Measurements from ENCODE around the gene FOXC1. TPM values are rescaled to one million over a fixed set of nuclear protein-coding genes. Genes with fewer than 3 reads are reported as not detected.

Gene FOXC1
- total RNA-seq, 2 donors from 2014 or later: 0.21 TPM; not detected in 1

GRCh38 chr6:1621070-1621701 lies 11.5 kb downstream of the FOXC1 start:
- DNase-seq: no peak
- H3K9me3 ChIP-seq (ENCODE audit: control insufficient read depth, low read length, poor library complexity, severe bottlenecking): no peaks in the 10 kb centered on the region
- no peak for ATAC-seq
- Mint-ChIP-seq H3K4me1 (peaks cover 18% of the 10 kb centered on the region), H3K36me3 (ENCODE audit: low read depth) (peaks cover 11% of the 10 kb centered on the region), H3K4me3 (no peak overlapping the region), H3K27ac (no peak overlapping the region), H3K27me3 (peaks cover 60% of the 10 kb centered on the region)

- DNase-seq: no peak
- no peak overlapping the region for H3K27ac Mint-ChIP-seq
- ATAC-seq: no peak
Observed at GRCh38 chr6:1622220-1622850, 12.6 kb downstream of the FOXC1 start.

GRCh38 chr6:1622851-1623768 lies 13.4 kb downstream of the FOXC1 start:
- Mint-ChIP-seq H3K27me3 (peaks cover 65% of the 10 kb centered on the region), H3K4me3 (peak overlapping the region; percentile 3), H3K36me3 (ENCODE audit: low read depth) (peaks cover 11% of the 10 kb centered on the region), H3K4me1 (peaks cover 16% of the 10 kb centered on the region), H3K27ac (no peak overlapping the region)
- DNase-seq (no peak), ATAC-seq (no peak)
- no peaks in the 10 kb centered on the region for H3K9me3 ChIP-seq (ENCODE audit: control insufficient read depth, low read length, poor library complexity, severe bottlenecking)

More at GRCh38 chr6:1622220-1622850, 12.6 kb downstream of the FOXC1 start:
- H3K36me3 Mint-ChIP-seq (ENCODE audit: low read depth): peaks cover 11% of the 10 kb centered on the region
- no peaks in the 10 kb centered on the region for H3K9me3 ChIP-seq (ENCODE audit: control insufficient read depth, low read length, poor library complexity, severe bottlenecking)
- H3K4me3 Mint-ChIP-seq: no peak overlapping the region
- H3K4me1 Mint-ChIP-seq: peaks cover 20% of the 10 kb centered on the region
- H3K27me3 Mint-ChIP-seq: peaks cover 65% of the 10 kb centered on the region

- no peaks in the 10 kb centered on the region for H3K9me3 ChIP-seq (ENCODE audit: control insufficient read depth, low read length, poor library complexity, severe bottlenecking)
- Mint-ChIP-seq H3K4me3 (no peak overlapping the region), H3K36me3 (ENCODE audit: low read depth) (peaks cover 7% of the 10 kb centered on the region), H3K27me3 (peaks cover 65% of the 10 kb centered on the region), H3K27ac (no peak overlapping the region), H3K4me1 (peaks cover 19% of the 10 kb centered on the region)
- no peak for DNase-seq
- ATAC-seq: no peak
Observed at GRCh38 chr6:1623769-1624057, 14.0 kb downstream of the FOXC1 start.

- no peak overlapping the region for H3K27ac Mint-ChIP-seq
- no peak overlapping the region for H3K4me3 Mint-ChIP-seq
- H3K27me3 Mint-ChIP-seq: peaks cover 70% of the 10 kb centered on the region
- H3K9me3 ChIP-seq (ENCODE audit: control insufficient read depth, low read length, poor library complexity, severe bottlenecking): no peaks in the 10 kb centered on the region
- DNase-seq: no peak
- peaks cover 9% of the 10 kb centered on the region for H3K36me3 Mint-ChIP-seq (ENCODE audit: low read depth)
- peaks cover 19% of the 10 kb centered on the region for H3K4me1 Mint-ChIP-seq
- no peak for ATAC-seq
Observed at GRCh38 chr6:1624058-1624850, 14.5 kb downstream of the FOXC1 start.

GRCh38 chr6:1624851-1625781 lies 15.4 kb downstream of the FOXC1 start:
- DNase-seq (no peak), ATAC-seq (peak; percentile 36)
- peaks cover 76% of the 10 kb centered on the region for H3K27me3 Mint-ChIP-seq
- peaks cover 9% of the 10 kb centered on the region for H3K36me3 Mint-ChIP-seq (ENCODE audit: low read depth)
- H3K4me1 Mint-ChIP-seq: peaks cover 19% of the 10 kb centered on the region
- H3K4me3 Mint-ChIP-seq: peak overlapping the region; percentile 87
- no peak overlapping the region for H3K27ac Mint-ChIP-seq
- no peaks in the 10 kb centered on the region for H3K9me3 ChIP-seq (ENCODE audit: control insufficient read depth, low read length, poor library complexity, severe bottlenecking)

- Mint-ChIP-seq H3K27me3 (peaks cover 83% of the 10 kb centered on the region), H3K27ac (no peak overlapping the region), H3K36me3 (ENCODE audit: low read depth) (peaks cover 9% of the 10 kb centered on the region), H3K4me1 (peaks cover 19% of the 10 kb centered on the region), H3K4me3 (peak overlapping the region; percentile 87)
- no peak for ATAC-seq
- no peak for DNase-seq
- no peaks in the 10 kb centered on the region for H3K9me3 ChIP-seq (ENCODE audit: control insufficient read depth, low read length, poor library complexity, severe bottlenecking)
Observed at GRCh38 chr6:1625794-1626435, 16.2 kb downstream of the FOXC1 start.

- ATAC-seq (no peak), DNase-seq (no peak)
- H3K27ac Mint-ChIP-seq: no peak overlapping the region
- H3K4me1 Mint-ChIP-seq: peaks cover 19% of the 10 kb centered on the region
- peaks cover 9% of the 10 kb centered on the region for H3K36me3 Mint-ChIP-seq (ENCODE audit: low read depth)
- no peaks in the 10 kb centered on the region for H3K9me3 ChIP-seq (ENCODE audit: control insufficient read depth, low read length, poor library complexity, severe bottlenecking)
- peak overlapping the region; percentile 87 for H3K4me3 Mint-ChIP-seq
- peaks cover 79% of the 10 kb centered on the region for H3K27me3 Mint-ChIP-seq
Observed at GRCh38 chr6:1626481-1626880, 16.8 kb downstream of the FOXC1 start.

- Mint-ChIP-seq H3K4me1 (peaks cover 17% of the 10 kb centered on the region), H3K4me3 (no peak overlapping the region), H3K27ac (no peak overlapping the region), H3K27me3 (peaks cover 64% of the 10 kb centered on the region), H3K36me3 (ENCODE audit: low read depth) (peaks cover 5% of the 10 kb centered on the region)
- no peak for DNase-seq
- H3K9me3 ChIP-seq (ENCODE audit: control insufficient read depth, low read length, poor library complexity, severe bottlenecking): no peaks in the 10 kb centered on the region
- ATAC-seq: no peak
Observed at GRCh38 chr6:1627827-1628560, 18.3 kb downstream of the FOXC1 start.

- DNase-seq (no peak), ATAC-seq (no peak)
- H3K36me3 Mint-ChIP-seq (ENCODE audit: low read depth): peaks cover 6% of the 10 kb centered on the region
- H3K9me3 ChIP-seq (ENCODE audit: control insufficient read depth, low read length, poor library complexity, severe bottlenecking): no peaks in the 10 kb centered on the region
- H3K27ac Mint-ChIP-seq: no peak overlapping the region
- peaks cover 17% of the 10 kb centered on the region for H3K4me1 Mint-ChIP-seq
- H3K4me3 Mint-ChIP-seq: no peak overlapping the region
- peaks cover 67% of the 10 kb centered on the region for H3K27me3 Mint-ChIP-seq
Observed at GRCh38 chr6:1629316-1629715, 19.6 kb downstream of the FOXC1 start.

GRCh38 chr6:1630212-1630770 lies 20.6 kb downstream of the FOXC1 start:
- Mint-ChIP-seq H3K36me3 (ENCODE audit: low read depth) (peaks cover 9% of the 10 kb centered on the region), H3K27me3 (peaks cover 65% of the 10 kb centered on the region), H3K4me3 (no peak overlapping the region), H3K4me1 (peaks cover 14% of the 10 kb centered on the region), H3K27ac (no peak overlapping the region)
- DNase-seq (no peak), ATAC-seq (no peak)
- no peaks in the 10 kb centered on the region for H3K9me3 ChIP-seq (ENCODE audit: control insufficient read depth, low read length, poor library complexity, severe bottlenecking)

Data from T-helper 17 cell (primary cell).